Hepatocyte (in vitro differentiated cells): ENCODE measurements around the gene CALML3.

ENCODE experiments used
- CTCF ChIP-seq: fragments of 200-600 bp; sonication (generic); IDR thresholded peaks from 2 replicates; pipeline ENCODE4 v1.5.1; 2016; ENCODE audit warnings: antibody characterized with exemption, mild to moderate bottlenecking; ENCODE audit not compliant: poor library complexity
- EZH2 ChIP-seq: fragments of 200-600 bp; sonication (generic); IDR thresholded peaks from 2 replicates; pipeline ENCODE4 v1.6.1; 2016; ENCODE audit warnings: antibody characterized with exemption, mild to moderate bottlenecking, borderline replicate concordance

DNA sequence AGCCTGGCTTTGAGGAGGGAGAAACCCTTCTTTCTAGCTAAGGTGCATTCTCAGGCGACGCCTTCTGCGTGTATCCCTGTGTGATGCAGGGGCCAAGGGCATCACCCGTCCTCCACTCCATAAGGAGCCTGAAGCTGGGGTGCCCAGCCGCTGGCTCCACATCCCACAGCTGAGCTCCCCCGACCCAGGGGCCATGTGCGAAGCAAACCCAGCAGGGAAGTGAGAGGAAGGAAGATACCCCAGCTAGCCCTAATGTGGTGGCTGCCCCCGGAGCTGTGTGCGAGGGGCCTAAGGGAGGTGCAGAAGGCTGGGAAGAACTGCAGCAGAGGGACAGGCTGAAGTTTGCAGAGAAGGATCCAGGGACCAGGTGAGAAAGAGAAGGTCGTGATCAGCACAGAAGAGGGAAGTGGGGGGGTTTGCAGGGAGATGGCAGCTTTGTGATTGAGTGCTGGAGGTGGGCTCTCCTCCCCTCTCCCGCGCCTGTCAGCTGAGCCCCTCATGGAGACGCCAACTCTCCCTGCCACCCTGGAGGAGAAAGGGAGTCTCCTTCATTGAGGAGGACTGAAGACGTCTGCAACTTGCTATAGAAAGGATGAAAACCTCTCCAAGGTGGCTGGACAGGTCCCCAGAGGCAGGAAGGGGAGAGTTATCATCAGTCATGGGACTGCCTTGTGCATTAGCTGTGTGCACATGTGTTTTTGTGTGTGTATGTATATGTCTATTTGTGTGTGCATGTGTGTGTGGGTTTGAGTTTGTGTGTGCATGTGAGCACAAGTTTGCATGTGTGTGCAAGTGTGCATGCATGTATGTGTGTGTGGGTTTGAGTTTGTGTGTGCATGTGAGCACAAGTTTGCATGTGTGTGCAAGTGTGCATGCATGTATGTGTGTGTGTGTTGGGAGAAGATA is 21.9 kb upstream of the CALML3 start:
- no peak for TF ChIP-seq CTCF
- TF ChIP-seq EZH2: no peak
